HG02870 (cell line): ENCODE results near the gene TEAD3.

ENCODE experiments used
- ATAC-seq: cut with Tn5 transposase; IDR thresholded peaks from one replicate; pipeline ENCODE4 v1.9.1; 2021; ENCODE audit warnings: mild to moderate bottlenecking, moderate library complexity; ENCODE audit not compliant: unreplicated experiment

Gene TEAD3

DNA sequence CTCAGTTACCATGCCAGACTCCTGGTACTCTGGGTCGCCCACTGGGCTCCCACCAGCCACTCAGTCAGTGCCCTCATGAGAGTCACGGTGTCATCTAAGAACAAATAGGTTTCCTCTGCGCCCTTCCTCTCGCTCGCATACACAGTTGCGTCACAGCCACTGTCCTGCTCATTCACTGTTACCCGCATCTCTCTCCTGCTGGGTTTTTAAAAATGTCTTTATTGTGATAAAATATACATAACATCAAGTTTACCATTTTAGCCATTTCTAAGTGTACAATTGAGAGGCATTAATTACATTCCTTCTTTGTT is 4.0 kb downstream of the TEAD3 start:
- ATAC-seq = no peak

DNA sequence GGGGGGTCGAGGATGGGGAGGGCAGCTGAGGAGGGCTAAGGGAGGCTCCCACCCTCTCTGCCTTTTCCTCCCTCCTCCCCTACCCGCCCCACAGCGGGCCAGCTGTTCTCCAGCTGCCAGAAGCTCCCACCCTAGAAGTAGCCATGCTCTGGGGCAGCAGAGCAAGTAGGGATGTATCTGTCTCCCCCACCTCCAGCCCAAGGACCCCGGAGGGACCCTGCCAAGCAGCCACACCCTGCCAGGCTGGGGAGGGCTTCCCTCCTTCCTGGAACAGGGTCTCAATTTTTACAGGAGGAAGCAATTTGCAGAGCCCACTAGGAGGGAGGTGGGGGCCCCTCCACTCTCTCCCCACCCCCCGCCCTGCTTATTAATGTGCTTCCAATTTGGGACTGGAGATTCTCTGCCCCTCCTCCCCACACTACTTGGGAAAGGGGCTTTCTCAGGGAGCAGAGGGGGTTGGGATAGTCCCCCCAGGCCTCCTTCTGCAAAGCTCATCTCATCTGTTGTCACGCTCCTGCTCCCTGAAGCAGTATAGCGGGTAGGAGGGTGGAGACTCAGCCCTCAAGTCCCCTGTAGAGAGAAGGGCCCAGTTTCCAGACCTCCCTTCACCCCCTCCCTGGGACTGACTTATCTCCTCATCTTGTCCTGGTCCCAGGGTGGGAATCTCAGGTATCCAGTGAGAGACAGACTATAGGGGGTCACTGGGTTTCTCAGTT is 4.5 kb downstream of the TEAD3 start:
- no peak for ATAC-seq

DNA sequence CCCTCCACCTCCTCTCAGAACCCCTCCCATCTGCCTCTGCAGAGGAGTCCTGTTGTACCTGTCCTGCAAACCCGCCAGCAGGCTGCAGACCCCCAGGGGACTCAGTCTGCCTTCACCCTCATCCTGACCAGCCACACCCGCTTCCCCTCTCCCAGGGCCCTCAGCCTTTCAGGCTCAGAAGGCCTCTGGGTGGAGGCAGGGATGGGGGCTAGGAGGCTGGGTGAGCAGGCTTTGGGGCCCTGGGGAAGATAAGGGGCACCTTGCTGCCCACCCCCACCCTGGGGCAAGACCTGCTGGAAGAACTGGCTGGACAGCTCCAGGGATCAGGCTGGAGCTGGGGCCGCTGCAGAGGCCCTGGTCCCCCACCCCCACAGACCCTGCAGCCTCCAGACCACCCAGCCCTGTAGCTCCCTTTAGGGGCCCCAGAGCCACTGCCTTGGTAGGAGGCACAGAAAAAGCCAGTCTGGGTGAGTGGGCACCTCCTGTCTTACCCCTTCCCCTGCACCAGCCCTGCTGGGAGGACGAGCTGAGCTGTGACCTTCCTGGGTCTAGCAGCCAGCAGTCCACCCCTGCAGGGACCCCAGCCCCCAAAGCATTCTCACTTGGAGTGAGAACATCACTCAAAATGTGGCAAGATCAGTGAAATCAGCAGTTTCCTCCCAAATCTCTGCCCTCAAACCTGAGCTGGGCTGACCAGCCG is 5.2 kb downstream of the TEAD3 start:
- no peak for ATAC-seq

GRCh38 chr6:35490821-35491557 is 5.9 kb downstream of the TEAD3 start:
- no peak for ATAC-seq

DNA sequence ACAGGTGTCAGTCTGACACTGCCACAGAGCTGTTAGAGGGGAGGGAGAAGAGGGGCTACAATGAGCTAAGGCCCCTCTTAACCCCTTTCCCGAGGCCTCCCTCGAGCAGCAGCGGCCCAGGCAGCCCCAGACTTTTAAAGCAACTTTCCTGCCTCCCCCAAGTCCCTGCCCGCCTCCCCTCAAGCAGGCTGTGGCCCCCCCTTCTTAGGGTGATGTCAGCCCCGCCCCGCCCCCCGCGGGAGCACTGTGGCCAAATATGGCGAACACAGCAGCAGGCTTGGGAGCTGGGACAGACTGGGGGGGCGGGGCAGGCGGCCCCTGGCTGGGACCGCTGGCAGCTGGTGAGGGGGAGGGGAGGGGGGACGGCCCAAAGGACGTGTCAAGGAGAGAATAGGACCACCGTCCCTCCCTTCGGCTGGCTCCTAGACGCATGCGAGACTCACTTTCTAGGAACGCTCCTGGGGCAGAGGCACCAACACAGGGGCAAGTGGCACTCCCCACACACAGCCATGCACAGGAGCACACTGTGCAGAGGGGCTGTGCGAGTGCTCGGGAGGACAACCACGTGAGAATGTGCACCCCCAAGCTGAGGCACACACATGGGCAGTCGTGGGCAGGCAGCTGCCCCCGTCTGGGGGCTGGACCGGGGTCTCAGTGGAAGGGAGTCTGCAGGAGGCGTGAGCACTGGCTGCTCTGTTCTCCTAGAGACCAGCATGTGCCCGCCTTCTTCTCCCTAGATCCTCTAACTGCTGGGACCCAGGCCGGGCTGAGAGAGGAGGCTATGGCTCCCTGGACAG is 6.7 kb downstream of the TEAD3 start:
- no peak for ATAC-seq

DNA sequence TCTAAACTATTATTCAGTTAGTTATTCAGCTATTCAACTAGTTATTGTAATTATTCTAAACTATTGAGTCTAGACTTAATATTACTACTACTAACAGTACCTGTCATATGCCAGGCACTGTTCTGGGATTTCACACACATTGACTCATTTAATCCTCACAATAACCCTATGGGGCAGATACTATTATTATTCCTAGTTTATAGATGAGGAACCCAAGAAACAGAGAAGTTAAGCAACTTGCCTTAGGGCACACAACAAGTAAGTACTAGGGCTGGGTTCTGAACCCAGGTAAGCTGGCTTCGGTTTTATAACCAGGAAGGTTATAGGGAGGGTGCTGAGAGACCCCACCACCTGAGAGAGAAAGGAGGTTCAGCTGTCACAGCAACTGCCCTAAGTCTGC is 7.8 kb downstream of the TEAD3 start:
- ATAC-seq = no peak

DNA sequence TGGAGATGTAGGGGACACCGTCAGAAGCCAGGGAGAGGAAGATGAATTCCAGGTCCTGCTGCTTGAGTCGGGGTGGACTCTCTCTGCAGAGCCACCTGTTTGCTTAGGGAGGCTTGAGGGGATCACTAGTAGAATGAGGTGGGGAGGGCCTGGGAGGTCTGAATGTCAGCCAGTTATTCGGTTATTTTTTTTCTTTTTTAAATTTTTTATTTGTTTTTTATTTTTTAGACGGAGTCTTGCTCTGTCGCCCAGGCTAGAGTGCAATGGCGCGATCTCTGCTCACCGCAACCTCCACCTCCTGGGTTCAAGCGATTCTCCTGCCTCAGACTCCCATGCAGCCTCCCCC is 8.4 kb downstream of the TEAD3 start:
- no peak for ATAC-seq

DNA sequence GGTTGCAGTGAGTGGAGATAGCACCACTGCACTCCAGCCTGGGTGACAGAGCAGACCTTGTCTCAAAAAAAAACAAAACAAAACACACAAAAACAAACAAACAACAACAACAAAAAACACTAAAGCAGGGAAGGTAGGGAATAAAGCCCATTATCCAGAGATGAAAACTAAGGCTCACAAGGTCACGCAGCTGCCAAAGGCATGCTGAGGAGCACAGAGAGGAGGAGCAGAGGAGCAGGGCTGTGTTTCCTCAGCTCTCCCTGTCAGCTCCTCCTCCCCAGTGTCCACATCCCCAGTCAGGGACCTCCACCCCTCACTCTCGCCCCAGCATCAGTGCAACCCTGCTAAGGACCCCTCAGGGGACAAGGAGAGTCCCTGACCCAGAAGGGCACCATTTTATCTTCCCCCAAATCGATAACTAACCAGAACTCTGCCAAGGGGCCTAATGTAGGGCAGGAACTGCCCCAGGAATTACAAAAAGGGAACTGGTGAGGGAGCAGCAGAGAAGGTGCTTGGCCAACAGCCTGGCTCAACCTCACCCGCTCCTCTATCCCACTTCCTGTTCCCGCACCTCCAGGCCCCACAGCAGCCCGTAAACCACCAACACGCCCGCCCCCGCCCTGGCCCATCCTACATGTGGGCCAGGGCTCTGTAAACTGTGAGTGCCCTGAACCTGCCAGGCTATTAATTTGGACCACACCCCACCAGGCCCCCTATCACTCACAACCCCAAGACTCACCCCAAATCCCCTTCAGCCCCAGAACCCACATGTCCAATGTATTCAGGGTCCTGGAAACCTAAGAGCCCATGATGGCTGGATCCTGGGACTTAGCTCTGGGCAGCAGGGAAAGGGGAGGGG is 9.0 kb downstream of the TEAD3 start:
- no peak for ATAC-seq

DNA sequence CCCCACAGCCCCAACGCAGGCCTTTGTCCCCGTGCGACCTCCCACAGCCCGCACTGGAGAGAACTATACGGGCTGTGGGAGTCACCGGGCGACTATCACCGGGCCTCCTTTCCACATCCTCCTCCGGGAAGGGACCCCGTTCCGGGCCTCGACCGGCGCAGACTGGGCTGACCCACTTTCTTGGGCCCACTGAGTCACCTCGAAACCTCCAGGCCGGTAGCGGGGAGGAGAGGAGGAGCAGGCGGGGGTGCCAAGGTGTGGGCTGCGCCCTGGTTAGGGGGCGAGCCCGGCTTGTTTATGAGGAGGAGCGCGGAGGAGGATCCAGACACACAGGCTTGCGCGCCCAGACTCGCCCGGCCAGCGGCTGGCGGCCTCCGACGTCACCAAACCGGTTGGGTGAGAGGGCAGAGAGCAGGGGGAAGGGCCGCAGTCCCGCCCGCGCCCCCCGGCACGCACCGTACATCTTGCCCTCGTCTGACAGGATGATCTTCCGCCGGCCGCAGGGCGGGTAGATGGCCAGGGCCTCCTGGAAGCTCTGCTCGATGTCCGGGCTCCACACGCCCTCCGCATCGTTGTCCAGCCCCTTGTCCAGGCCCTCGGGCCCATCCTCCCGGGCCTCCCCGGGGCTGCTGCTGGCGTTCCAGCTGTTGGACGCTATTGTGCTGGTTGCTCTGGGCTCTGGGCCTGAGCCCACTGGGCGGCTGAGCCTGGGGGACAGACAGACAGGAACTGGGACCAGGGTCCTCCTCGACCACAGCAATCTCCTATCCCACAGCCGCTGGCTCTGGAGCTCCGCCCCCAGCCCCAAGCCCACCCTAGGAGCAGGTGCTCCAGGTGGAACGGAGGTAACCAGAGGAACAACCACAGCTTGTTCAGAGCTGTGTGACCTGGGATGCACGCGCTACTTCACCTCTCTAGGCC is 10.6 kb downstream of the TEAD3 start:
- no peak for ATAC-seq

- no peak for ATAC-seq
Measured at GRCh38 chr6:35485402-35485877, 11.4 kb downstream of the TEAD3 start.

DNA sequence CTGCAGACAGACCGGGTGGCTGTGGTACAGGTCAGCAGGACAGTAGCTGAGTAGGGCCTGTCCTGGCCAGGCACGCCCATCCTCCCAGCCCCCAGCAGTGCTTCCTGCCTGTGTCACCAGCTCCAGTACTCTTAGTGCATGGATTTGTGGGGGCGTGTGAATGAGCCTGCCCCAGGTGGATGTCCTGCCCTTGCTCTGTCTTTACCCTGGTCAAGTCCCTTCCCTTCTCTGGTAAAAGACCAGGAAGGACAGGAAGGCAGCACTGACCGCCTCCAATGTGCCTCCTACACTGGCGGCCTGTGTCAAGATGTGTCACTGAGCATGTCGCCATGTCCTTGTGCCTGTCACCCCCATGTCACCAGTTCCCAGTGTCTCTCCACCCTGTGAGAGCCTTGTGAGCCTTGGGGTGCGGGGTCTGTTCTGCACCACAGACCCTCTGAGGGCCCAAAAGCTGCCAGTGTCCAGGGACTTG is 11.9 kb downstream of the TEAD3 start:
- ATAC-seq = no peak

DNA sequence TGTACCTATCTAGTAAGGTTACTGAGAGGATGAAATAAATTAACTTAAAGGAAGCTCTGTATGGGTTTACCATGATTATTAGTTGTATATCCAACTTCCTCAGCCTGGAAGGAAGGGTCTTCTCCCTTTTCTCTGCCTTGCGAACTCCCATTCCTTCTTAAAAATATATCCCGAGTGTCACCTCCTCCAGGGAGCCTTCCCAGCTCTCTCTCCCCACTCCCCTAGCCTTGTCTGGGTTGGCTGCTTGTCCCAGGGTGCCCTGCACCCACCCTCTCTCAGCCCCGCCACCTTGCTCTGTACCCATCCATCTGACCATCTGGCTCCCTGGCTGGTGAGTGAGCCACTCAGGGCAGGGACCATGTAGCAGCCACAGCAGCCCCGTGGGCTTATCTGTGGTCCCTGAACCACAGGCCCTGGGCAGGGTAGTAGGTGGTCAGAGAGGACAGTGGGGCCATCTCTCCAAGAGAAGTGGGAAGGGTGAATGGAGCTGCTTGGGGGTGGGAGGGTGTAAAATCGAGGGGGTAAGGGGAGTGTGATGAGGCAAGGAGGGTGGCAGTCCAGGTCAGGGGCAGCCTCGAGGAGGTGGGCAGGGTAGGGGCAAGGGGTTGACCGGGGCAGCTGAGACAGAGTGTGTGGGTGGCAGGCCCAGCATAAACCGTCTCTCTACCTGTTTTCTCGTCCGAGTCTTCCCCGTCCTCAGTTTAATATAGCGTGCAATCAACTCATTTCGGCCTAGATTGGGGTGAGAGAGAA is 12.8 kb downstream of the TEAD3 start:
- no peak for ATAC-seq

DNA sequence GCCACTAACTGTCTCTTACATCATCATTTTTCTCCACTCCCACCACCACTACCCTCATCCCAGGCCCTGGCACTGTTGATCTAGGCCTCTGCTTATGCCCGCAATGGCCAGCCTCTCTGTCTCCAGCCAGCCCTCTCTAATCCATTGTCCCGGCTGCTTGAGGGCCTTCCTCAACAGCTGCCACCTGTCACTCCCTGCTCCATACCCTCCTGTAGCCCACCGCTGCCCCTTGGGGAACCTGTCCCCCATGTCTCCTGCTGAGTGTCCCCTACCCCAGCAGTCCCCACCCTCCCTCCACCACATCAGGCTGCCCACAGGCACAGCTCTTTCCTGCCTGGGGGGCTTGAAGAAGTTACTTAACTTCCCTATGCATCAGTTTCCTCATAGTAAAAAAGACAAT is 13.4 kb downstream of the TEAD3 start:
- no peak for ATAC-seq

DNA sequence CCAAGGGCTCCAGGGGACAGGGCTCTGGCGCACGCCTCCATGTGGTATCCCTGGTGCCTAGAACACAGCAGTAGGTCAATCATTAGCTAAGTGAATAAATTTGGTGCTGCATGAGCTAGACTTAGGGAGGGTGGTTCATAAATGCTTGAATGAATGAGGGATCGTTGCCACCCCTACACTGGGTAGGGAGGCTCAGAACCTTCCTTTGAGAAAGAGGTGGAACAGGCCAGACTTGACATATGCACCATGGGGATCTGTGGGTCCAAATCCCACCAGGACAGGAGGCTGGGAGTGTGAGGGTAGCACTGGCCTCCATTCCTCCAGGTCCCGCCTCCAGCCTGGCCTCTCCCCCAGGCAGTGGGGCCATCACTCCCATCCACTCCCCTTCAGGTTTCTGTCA is 13.8 kb downstream of the TEAD3 start:
- no peak for ATAC-seq

GRCh38 chr6:35481226-35481625 is 15.7 kb downstream of the TEAD3 start:
- ATAC-seq = no peak

DNA sequence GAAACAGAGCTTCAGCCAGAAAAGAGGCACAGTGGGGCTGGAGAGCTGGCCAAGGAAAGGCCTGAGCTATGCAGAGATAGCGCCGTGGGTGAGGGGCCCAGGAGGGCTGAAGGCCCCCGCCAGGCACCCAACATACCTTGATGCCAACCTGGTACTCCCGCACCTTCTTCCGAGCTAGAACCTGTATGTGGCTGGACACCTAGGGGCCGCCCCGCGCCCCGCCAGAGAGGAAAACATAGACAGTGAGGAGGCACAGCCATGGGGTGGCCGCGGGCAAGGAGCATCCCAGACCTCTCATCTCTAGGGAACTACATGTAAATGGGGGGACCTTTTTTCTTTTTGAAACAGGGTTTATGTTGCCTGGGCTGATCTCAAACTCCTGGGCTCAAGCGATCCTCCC is 16.7 kb downstream of the TEAD3 start:
- no peak for ATAC-seq

DNA sequence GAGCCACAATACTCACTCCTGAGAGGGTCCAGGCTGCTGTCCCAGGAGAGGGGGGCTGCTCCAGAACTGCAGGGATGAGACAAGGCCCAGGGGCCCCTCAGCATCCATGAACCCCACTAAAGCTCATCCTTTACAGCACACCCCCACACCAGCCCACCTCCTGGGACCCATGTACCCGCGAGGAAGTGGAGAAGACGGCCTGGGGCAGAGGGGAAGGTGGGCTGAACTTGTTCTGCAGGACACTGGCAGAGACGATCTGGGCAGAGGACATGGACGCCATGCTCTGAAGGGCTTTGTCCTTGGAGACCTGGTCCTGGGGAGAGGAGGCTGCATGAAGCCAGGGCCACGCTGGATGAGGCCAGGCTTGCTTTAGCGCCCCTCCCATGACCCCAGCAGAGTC is 18.6 kb downstream of the TEAD3 start:
- ATAC-seq = no peak

GRCh38 chr6:35477551-35478179 is 19.2 kb downstream of the TEAD3 start:
- no peak for ATAC-seq
